ENCODE measurements around the gene SLC22A16.

Gene SLC22A16

GRCh38 chr6:110474500-110474899 is 1.9 kb downstream of the SLC22A16 start:
- H3K27ac Mint-ChIP-seq = no peak overlapping the region
- no peaks in the 10 kb centered on the region for H3K4me1 Mint-ChIP-seq
- no peaks in the 10 kb centered on the region for H3K36me3 Mint-ChIP-seq (ENCODE audit: low read depth)
- no peak for DNase-seq
- H3K4me3 Mint-ChIP-seq = no peak overlapping the region
- TF ChIP-seq, protein P1, sequence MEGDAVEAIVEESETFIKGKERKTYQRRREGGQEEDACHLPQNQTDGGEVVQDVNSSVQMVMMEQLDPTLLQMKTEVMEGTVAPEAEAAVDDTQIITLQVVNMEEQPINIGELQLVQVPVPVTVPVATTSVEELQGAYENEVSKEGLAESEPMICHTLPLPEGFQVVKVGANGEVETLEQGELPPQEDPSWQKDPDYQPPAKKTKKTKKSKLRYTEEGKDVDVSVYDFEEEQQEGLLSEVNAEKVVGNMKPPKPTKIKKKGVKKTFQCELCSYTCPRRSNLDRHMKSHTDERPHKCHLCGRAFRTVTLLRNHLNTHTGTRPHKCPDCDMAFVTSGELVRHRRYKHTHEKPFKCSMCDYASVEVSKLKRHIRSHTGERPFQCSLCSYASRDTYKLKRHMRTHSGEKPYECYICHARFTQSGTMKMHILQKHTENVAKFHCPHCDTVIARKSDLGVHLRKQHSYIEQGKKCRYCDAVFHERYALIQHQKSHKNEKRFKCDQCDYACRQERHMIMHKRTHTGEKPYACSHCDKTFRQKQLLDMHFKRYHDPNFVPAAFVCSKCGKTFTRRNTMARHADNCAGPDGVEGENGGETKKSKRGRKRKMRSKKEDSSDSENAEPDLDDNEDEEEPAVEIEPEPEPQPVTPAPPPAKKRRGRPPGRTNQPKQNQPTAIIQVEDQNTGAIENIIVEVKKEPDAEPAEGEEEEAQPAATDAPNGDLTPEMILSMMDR (IDR thresholded peaks at IDR 0.05) = no peak
- peaks cover 13% of the 10 kb centered on the region for H3K27me3 Mint-ChIP-seq (ENCODE audit: low read depth, poor library complexity)
- peaks cover 30% of the 10 kb centered on the region for H3K9me3 Mint-ChIP-seq

DNA sequence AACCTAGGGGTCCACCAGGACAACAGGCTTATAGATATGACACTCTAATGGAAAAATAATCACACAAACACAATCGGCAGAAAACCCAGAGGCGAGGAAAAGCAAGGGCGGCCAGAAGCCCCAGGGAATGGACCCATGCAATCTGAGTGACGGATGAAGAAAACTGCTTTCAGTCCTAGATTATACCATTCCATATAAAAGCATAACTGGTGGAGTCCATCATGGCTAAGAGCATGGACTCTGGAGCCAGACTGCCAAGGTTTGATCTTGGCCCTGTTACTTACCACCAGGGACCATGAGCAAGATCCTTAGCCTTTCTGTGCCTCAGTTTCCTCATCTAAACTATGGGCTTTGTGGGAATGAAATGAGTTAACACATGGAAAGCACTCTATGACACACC is 3.7 kb downstream of the SLC22A16 start:
- Mint-ChIP-seq H3K4me3 (no peak overlapping the region), H3K36me3 (ENCODE audit: low read depth) (no peaks in the 10 kb centered on the region), H3K9me3 (peaks cover 25% of the 10 kb centered on the region), H3K4me1 (no peaks in the 10 kb centered on the region), H3K27me3 (ENCODE audit: low read depth, poor library complexity) (peaks cover 13% of the 10 kb centered on the region), H3K27ac (no peak overlapping the region)
- DNase-seq = no peak
- TF ChIP-seq, protein P1 (IDR thresholded peaks at IDR 0.05) = no peak

- no peak for DNase-seq
- Mint-ChIP-seq H3K27me3 (ENCODE audit: low read depth, poor library complexity) (peaks cover 13% of the 10 kb centered on the region), H3K9me3 (peaks cover 24% of the 10 kb centered on the region), H3K36me3 (ENCODE audit: low read depth) (no peaks in the 10 kb centered on the region), H3K27ac (no peak overlapping the region), H3K4me1 (no peaks in the 10 kb centered on the region), H3K4me3 (no peak overlapping the region)
- TF ChIP-seq, protein P1 (IDR thresholded peaks at IDR 0.05) = no peak
These were observed 4.6 kb downstream of the SLC22A16 start for GRCh38 chr6:110471726-110472365.

DNA sequence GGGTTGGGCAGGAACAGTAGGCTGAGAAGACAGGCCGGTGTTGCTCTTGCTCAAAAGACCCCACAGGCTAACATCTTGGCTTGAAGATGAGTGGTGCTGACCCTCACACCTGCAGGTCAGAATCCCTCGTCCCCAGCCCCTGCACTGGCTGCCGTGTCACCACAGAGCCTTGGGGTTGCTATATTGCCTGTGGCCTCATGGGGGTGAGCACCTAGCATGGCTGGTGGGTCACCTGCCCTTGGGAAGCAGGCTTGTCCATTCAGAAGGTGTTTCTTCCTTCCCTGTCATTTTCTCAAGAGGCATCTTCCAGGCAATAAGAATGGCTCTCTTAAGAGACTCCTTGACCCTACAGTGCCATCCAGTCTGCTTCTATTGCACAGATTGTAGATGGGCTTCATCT is 7.7 kb downstream of the SLC22A16 start:
- TF ChIP-seq, protein P1 (IDR thresholded peaks at IDR 0.05) = no peak
- Mint-ChIP-seq H3K4me1 (no peaks in the 10 kb centered on the region), H3K4me3 (no peak overlapping the region), H3K36me3 (ENCODE audit: low read depth) (peaks cover 3% of the 10 kb centered on the region), H3K27ac (no peak overlapping the region), H3K9me3 (peaks cover 31% of the 10 kb centered on the region), H3K27me3 (ENCODE audit: low read depth, poor library complexity) (peaks cover 15% of the 10 kb centered on the region)
- DNase-seq = no peak

GRCh38 chr6:110467566-110468140 is 8.8 kb downstream of the SLC22A16 start:
- H3K4me3 Mint-ChIP-seq = no peak overlapping the region
- peaks cover 3% of the 10 kb centered on the region for H3K36me3 Mint-ChIP-seq (ENCODE audit: low read depth)
- no peak overlapping the region for H3K27ac Mint-ChIP-seq
- H3K9me3 Mint-ChIP-seq = peaks cover 37% of the 10 kb centered on the region
- peaks cover 15% of the 10 kb centered on the region for H3K27me3 Mint-ChIP-seq (ENCODE audit: low read depth, poor library complexity)
- TF ChIP-seq, protein P1 (IDR thresholded peaks at IDR 0.05) = no peak
- H3K4me1 Mint-ChIP-seq = no peaks in the 10 kb centered on the region
- no peak for DNase-seq
